PC-9 (cell line): ENCODE data around the gene PTCD1.

Experiments used
- CTCF ChIP-seq: fragments of 200-600 bp; sonication (generic); conservative IDR thresholded peaks from 2 replicates; pipeline ENCODE4 v1.6.1; 2017; ENCODE audit warnings: mixed run types, antibody characterized with exemption, mild to moderate bottlenecking, moderate library complexity
- EZH2 ChIP-seq: fragments of 200-600 bp; sonication (generic); IDR thresholded peaks from 2 replicates; pipeline ENCODE4 v1.8.0; 2017; ENCODE audit warnings: antibody characterized with exemption, low read depth

- no peak for TF ChIP-seq CTCF
- TF ChIP-seq EZH2 = no peak
Observed at GRCh38 chr7:99455874-99456273, 17.3 kb upstream of the PTCD1 start.
